Stimulated activated CD4-positive, alpha-beta T cell treated with anti-CD3 and anti-CD28 coated beads, Interleukin-4, amount 100 ng/mL, for 48 hours (primary cell): Measurements from ENCODE around the gene AZU1.
"Not testable (repeated sequence)": the region's sequence is repeated elsewhere in the genome, so short reads cannot be mapped to it uniquely, and the experiment has no call there.

ENCODE experiments used
- DNase-seq, 2 donors: peaks; one replicate each; pipeline ENCODE4 v3.0.0-alpha.2; 2020; ENCODE audit warnings: low read depth in 2 of 2

Gene AZU1

DNA sequence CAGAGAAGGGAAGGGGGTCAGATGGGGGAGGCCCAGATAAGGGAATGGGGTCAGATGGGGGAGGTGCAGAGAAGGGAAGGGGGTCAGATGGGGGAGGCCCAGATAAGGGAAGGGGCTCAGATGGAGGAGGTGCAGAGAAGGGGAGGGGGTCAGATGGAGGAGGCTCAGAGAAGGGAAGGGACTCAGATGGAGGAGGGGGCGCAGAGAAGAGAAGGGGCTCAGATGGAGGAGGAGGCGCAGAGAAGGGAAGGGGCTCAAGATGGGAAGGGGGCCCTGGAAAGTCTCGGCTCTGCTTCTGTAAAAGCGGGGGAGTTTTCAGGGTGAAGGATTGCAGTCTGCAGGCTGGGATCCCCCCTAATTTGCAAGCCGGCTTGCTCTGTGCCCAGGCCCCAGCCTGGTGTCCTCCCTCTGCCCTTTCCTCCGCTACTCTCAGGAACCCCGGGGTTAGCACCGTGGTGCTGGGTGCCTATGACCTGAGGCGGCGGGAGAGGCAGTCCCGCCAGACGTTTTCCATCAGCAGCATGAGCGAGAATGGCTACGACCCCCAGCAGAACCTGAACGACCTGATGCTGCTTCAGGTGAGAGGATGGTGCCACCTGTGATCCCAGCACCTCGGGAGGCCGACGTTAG is 1.6 kb downstream of the AZU1 start:
- no peak for DNase-seq

DNA sequence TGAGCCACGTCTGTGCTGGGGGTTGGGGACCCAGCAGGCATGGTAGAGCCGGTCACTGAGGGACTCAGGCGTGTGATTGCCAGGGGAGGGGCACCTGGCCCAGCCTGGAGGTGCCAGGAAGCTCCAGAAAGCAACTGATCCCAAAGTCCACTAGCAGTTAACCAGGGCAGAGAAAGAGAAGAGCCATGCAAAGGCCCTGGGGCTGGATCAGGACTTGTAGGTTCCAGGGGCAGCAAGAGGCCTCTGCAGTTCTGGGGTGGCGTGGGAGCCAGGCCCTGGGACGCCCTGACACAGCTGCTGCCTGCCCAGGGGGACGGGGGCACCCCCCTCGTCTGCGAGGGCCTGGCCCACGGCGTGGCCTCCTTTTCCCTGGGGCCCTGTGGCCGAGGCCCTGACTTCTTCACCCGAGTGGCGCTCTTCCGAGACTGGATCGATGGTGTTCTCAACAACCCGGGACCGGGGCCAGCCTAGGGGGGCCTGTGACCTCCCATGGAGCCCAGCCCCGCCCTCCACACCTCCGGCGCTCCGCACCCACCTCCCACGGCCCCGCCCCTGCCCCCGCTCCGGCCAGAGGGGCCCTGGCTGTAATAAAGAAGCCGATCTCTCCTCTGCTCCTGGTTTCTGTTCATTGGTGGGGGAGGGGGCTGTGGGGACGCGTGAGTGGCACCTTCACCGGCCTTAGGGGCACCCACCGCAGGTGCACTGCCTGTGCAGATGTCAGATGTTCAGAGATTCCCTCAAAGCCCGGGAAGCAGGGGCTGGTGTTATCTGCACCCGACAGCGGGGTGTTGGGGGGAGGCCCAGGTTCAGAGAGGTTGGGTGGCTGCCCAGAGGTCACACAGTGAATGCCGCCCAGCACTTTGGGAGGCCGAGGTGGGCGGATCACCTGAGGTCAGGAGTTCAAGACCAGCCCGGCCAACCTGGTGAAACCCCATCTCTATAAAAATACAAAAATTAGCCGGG is 4.1 kb downstream of the AZU1 start:
- no peak for DNase-seq

DNA sequence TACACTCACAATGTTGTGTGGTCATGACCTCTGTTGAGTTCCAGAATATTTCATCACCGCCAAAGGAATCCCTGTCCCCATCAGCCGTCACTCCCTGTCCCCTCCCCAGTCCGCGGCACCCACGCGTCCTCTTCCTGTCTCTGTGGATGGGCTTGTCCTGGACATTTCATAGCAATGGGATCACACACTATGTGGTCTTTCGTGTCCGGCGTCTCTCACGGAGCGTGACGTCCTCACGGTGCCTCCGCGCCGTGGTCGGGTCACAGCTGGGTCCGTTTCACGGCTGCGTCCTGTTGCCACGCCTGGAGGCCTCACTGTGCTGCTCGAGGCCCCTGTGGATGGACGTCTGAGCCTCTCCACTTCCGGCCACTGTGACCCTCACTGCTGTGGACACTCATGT is 6.6 kb downstream of the AZU1 start:
- DNase-seq: no peak

DNA sequence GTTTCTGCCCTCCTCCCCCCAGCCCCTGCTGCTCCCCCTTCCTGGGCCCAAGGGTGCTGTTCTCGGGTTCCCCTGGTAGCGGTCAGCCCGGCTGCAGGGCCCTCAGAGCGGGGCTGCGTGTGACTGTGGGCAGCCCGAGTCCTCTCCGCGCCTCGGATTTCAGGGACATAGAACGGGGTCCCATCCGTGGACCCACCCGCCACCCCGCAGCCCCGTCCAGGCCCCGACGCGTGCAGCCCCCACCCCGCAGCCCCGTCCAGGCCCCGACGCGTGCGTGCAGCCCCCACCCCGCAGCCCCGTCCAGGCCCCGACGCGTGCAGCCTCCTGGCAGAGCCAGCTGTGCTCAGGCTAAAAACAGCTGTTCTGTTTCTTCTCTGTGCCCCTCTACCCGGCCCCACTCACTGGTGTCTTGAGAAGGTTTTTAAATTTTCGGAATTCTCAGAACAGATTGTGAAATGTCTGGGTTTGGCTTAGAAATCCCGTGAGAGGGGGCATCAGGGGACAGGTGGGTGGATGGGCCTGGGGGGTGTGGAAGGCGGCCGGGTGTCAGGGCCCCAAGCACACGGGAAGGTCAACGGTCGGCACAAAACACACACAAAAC is 7.7 kb downstream of the AZU1 start:
- no peak for DNase-seq

DNA sequence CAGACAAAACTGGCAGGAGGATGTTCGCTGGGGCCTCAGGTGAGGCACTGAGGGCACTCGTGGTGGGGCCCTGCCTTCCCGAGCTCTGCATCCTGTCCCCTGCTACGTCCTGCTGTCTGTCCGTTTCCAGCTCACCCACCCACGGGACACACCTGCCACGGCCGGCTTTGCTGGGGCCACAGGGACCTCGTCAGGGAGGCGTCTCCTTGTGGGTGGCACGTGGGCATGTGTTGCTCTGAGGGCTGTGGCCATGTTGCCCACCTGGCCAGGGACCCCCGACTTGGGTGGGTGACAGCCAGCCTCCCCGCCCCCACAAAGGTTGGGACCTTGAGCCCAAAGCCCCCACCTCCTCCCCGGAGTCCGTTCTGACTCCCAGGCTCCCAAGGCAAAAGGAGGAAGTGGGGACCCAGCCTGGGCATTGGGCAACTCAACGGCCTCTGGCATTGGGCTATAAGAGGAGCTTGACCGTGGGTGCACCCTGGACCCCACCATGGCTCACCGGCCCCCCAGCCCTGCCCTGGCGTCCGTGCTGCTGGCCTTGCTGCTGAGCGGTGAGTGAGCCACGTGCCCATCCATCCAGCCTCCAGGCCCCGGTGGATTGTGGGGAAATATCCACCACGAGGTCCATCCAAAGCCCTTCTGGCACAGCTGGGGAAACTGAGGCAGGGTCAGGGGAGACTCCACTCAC is 13.0 kb downstream of the AZU1 start, which contains the start of gene PRTN3:
Gene PRTN3, plus strand, starts transcription at position 481 of the 688 bp plus-strand sequence. Its CDS starts 10 bp downstream, at position 491.
- no peak for DNase-seq

DNA sequence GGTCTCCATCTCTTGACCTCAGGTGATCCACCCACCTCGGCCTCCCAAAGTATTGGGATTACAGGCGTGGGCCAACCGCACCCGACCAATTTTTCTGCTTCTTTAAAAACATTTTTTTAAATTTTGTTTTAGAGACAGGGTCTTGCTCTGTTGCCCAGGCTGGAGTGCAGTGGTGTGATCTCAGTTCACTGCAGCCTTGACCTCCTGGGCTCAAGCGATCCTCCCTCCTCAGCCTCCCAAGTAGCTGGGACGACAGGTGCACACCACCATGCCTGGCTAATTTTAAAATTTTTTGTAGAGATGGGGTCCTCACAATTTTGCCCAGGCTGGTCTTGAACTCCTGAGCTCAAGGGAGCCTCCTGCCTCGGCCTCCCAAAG is 15.2 kb downstream of the AZU1 start:
- not testable (repeated sequence) for DNase-seq

DNA sequence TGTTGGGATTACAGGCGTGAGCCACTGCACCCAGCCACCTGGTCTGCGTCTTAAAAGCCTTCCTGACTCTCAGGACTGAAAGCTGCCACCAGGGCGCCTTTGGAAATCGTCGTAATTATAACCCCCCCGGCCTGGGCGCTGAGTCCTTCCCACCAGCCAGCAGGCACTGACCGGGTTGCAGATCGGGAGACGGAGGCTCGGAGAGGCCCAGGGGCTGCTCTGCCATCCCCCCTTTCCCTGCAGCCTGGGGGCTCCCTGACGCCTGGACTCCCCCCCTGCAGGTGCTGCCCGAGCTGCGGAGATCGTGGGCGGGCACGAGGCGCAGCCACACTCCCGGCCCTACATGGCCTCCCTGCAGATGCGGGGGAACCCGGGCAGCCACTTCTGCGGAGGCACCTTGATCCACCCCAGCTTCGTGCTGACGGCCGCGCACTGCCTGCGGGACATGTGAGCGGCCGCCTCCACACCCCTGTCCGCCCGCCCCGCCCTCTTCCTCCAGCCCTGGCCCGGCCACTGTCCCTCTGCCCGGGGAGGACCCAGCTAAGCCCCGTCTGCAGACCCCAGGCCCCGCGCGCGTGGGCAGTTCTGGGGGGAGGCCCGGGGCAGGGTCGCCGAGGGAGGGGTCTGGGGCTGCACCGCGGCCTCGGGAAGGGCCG is 15.7 kb downstream of the AZU1 start:
- DNase-seq: no peak

DNA sequence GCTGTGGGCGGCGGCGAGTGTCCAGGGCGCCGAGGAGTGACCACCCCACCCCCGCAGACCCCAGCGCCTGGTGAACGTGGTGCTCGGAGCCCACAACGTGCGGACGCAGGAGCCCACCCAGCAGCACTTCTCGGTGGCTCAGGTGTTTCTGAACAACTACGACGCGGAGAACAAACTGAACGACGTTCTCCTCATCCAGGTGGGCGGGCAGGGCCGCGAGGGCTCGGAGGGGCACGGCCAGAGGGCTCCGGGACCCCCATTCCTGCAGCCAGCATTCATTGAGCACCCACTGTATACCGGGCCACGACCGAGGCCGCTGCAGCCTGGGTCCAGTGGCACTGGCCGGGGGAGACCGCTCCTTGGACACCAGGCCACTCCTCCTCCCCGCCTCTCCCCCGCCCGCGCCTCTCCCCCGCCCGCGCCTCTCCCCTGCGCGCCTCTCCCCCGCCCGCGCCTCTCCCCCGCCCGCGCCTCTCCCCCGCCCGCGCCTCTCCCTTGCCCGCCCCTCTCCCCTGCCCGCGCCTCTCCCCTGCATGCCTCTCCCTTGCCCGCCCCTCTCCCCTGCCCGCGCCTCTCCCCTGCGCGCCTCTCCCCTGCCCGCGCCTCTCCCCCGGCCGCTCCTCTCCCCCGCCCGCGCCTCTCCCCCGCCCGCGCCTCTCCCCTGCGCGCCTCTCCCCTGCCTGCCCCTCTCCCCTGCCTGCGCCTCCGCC is 16.4 kb downstream of the AZU1 start:
- no peak for DNase-seq

DNA sequence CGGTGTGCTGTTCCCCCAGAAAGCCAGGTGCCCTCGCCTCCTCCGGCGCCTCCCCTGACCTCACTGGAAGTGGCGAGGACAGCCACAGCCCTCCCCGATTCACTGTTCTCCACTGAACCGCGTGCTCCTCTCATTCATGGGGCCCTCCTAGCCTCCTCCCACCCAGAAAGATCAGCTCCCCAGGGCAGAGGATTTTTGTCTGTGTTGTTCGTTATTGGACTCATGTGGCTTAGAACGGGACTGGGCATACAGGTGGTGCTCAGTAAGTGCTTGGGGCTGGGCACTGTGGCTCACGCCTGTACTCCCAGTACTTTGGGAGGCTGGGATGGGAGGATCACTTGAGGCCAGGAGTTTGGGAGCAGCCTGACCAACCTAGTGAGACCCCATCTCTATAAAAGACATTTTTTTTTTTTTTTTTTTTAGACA is 16.9 kb downstream of the AZU1 start:
- no peak for DNase-seq

DNA sequence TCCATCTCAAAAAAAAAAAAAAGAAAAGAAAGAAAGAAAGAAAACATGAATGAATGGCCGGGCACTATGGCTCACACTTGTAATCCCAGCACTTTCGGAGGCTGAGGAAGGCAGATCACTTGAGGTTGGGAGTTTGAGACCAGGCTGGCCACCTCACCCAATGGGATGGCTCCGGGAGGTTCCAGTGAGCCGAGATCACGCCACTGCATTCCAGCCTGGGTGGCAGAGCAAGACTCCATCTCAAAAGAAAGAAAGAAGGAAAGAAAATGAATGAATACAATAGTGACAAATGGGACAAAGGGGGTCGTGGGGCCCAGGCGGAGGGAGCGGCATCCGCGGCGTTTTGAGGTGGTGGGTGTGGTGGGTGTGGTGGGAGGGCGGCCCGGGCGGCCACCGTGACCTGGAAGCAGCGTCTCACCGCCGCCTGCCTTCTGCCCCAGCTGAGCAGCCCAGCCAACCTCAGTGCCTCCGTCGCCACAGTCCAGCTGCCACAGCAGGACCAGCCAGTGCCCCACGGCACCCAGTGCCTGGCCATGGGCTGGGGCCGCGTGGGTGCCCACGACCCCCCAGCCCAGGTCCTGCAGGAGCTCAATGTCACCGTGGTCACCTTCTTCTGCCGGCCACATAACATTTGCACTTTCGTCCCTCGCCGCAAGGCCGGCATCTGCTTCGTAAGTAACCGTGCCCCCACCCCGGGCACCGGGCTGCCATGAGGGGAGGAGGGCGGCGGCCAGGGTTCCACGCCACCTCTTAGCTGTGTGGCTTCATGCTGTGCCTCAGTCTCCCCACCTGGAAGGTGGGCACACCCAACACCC is 18.3 kb downstream of the AZU1 start:
- no peak for DNase-seq

DNA sequence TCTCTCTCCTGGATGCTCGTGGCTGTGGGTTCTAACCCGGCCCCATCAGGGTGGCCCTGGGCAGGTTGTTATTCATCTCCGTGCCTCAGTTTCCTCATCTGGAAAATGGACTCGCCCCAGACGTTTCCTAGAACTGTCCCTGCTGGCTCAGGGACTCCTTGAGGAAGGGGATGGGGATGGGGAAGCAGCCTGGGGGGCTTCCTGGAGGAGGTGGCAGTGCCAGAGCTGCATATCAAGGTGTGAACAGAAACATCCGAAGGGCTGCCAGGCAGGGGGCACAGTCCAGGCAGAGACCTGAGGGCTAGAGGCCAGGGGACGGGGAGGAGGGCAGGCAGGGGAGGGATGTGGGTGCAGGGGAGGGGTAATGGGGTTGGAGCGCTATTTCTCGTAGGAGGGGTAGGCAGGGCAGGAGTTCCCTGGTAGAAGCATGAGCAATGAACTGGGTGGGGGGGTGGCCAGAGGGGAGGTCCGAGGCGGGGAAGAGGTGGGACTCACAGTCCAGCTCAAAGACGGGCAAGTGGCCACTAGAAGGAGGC is 20.8 kb downstream of the AZU1 start:
- no peak for DNase-seq

DNA sequence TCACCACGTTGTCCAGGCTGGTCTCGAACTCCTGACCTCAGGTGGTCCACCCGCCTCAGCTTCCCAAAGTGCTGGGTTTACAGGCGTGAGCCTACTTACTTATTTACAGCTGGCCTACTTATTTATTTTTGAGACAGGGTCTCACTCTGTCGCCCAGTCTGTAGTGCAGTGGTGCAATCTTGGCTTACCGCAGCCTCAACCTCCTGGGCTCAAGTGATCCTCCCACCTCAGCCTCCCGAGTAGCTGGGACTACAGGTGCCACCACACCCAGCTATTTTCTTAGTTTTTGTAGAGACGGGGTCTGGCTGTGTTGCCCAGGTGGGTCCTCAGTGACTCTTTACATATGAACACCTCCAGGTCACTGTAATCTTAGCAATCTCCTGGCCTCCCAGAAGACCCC is 21.6 kb downstream of the AZU1 start:
- DNase-seq: not testable (repeated sequence)

DNA sequence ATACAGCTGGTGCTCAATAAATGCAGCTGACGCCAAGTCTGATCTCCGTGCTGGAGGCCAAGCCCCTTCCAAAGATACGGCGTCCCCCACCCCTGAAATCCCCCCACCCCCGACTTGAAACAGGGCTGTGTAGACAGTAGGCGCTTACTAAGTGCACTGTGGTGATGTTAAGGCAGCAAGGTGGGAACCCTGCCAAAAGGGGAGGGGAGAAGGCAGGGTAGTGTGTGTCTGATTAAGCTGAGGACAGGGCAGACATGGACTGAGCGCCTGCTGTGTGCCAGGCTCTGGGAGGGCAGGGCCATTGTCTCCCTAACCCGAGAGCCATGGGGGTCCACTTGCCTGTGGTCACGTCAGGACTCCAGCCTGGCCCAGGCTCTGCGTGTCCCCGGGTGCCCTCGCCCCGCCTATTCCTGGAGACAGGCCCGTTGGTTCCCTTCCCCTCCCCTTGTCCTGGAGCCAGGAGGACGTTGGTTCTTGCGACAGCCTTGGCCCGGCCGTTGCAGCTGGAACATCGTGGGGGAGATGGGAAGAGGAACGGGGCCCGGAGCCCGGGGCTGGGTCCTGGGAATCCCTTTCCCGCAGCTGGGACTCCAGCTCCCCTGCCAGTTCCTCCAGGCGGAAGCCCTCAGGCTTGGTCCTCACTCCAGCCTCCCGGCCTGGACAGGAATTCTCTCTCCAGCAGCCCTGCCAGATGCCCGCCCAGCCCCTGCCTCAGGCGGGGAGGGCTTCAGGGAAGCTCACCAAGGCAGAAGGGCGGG is 22.8 kb downstream of the AZU1 start:
- no peak for DNase-seq

DNA sequence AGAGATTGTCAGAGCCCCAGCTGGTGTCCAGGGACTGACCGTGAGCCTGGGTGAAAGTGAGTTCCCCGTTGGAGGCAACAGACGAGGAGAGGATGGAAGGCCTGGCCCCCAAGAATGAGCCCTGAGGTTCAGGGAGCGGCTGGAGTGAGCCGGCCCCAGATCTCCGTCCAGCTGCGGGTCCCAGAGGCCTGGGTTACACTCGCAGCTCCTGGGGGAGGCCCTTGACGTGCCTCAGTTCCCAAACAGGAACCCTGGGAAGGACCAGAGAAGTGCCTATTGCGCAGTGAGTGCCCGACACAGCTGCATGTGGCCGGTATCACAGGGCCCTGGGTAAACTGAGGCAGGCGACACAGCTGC is 23.3 kb downstream of the AZU1 start:
- DNase-seq: no peak

DNA sequence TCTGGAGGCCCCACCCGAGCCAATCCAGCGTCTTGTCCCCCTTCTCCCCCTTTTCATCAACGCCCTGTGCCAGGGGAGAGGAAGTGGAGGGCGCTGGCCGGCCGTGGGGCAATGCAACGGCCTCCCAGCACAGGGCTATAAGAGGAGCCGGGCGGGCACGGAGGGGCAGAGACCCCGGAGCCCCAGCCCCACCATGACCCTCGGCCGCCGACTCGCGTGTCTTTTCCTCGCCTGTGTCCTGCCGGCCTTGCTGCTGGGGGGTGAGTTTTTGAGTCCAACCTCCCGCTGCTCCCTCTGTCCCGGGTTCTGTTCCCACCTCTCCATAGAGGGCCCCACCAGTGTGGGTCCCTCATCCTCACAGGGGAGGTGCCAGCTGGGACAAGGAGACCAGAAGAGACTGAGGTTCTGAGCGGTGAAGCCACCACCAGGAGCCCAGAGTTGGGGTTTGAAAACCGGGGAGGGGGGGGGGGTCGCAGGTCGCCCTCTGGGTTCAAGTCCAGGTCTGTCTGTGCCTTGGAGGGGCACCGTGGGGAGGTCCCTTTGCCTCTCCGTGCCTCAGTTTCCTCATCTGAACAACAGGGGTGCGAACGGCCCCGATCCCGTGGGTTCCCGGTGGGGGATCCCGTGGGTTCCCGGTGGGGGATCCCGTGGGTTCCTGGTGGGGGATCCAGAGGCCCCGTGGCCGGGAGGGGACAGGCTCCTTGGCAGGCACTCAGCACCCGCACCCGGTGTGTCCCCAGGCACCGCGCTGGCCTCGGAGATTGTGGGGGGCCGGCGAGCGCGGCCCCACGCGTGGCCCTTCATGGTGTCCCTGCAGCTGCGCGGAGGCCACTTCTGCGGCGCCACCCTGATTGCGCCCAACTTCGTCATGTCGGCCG is 24.7 kb downstream of the AZU1 start, which contains the start of gene ELANE:
Gene ELANE, plus strand, starts transcription at position 168 of the 878 bp plus-strand sequence. Its CDS starts 26 bp downstream, at position 194.
- DNase-seq: no peak

DNA sequence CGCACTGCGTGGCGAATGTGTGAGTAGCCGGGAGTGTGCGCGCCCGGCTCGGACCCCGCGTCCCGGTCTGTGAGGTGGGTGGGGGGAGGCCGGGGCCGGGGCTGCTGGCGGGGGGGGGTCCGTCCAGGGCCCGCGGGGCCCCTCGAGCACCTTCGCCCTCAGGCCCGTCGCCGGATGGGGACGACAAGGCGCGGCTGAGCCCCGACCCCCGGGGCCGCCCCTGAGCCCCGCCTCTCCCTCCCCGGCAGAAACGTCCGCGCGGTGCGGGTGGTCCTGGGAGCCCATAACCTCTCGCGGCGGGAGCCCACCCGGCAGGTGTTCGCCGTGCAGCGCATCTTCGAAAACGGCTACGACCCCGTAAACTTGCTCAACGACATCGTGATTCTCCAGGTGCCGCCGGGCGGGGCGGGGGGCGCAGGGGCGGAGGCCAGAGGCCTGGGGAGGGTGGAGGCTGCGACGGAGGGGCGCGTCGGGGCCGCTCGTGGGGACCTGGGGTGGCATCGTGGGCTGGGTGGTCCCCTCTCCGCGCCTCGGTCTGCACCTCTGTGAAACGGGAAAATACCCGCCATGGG is 25.5 kb downstream of the AZU1 start:
- DNase-seq: no peak

DNA sequence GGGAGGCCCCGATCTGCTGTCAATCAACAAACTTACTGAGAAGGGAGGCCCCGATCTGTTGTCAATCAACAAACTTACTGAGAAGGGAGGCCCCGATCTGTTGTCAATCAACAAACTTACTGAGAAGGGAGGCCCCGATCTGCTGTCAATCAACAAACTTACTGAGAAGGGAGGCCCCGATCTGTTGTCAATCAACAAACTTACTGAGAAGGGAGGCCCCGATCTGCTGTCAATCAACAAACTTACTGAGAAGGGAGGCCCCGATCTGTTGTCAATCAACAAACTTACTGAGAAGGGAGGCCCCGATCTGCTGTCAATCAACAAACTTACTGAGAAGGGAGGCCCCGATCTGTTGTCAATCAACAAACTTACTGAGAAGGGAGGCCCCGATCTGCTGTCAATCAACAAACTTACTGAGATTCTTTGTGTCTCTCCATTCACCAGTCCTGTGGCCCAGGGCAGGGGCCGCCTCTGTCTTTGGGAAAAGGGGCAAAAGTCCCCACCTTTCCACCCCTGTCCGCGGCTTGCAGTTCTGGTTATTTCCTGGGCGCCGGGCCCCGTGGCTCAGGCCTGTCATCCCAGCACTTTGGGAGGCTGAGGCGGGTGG is 26.1 kb downstream of the AZU1 start:
- DNase-seq: not testable (repeated sequence)
